Activated CD8-positive, alpha-beta memory T cell treated with anti-CD3 and anti-CD28 coated beads, Interleukin-2, amount 50 U/mL, for 48 hours (primary cell): ENCODE data around the gene MED12L.
"Not testable (repeated sequence)": the region's sequence is repeated elsewhere in the genome, so short reads cannot be mapped to it uniquely, and the experiment has no call there.

Experiments used
- DNase-seq: peaks from one replicate; pipeline ENCODE4 v3.0.0-alpha.2; 2020

Gene MED12L

DNA sequence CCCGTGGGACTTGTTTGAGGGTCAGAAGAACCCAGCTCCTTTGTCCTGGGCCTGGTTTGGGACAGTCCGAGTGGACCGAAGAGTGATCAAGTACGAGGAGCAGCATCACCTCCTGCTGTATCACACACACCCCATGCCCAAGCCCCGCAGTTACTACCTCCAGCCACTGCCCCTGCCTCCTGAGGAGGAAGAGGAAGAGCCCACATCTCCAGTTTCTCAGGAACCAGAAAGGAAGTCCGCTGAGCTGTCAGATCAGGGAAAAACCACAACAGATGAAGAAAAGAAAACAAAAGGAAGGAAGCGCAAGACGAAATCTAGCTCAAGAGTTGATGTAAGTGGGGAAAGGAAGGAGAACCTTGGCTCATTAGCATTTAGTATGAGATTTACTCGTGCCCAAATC lies 302.4 kb downstream of the MED12L start:
- no peak for DNase-seq

DNA sequence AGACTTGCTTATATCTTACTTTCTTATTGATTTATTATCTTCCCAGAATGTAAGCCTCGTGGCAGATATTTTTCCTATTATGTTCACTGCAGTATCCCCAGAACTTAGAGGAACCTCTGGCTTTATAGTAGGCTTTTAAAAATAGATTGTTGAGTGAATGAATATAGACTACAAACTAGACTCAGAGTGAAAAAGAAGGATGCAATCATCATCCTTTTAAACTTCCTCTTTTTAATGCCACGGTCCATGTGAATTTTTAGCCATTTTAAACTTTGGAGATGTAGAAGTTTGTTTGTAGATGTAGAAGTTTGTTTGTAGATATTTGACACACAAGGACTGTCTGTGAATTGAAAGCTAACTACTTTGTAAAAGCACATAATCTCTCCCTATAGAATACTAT lies 306.3 kb downstream of the MED12L start:
- DNase-seq, result no peak

DNA sequence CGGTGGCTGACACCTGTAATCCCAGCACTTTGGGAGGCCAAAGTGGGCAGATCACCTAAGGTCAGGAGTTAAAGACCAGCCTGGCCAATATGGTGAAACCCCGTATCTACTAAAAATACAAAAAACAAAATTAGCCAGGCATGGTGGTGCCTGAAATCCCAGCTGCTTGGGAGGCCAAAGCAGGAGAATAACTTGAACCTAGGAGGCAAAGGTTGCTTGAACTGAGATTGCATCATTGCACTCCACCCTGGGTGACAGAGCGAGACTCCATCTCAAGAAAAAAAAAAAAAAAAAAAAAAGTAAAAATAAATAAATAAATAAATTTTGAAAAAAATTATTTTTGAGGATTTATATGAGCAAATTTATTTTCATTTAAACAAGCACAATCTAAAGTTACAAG lies 306.7 kb downstream of the MED12L start:
- not testable (repeated sequence) for DNase-seq

DNA sequence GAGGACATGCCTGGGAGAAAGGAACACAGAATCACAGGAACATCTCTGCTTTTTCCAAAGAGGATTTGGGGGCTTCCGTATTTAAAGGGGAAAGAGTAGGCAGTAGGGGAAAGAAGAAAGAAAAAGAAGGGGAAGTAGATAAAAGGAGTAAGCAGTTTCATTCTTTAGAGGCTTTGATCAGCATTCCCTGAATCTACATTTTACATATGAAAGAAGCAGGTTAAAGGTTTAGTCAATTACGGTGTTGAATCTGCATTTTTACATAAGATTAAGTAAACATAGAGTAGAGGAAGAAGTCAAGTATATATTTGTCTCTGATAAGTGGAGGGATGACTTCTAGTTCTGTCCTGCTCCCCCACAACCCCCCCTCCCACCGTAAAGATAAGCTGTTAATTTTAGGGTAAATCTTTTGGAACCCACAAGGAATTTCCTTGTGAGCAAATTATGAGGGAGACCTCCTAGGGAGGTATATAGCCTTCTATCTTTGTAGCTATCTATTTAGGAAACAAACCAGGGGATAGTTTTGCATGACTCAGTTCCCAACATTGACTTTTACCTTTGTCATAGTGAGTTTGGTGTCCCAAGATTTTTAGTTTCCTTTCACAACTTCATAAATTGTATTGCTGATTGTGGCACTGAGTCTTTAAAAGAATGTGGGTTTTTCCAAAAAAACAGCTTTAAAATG lies 307.8 kb downstream of the MED12L start:
- no peak for DNase-seq

DNA sequence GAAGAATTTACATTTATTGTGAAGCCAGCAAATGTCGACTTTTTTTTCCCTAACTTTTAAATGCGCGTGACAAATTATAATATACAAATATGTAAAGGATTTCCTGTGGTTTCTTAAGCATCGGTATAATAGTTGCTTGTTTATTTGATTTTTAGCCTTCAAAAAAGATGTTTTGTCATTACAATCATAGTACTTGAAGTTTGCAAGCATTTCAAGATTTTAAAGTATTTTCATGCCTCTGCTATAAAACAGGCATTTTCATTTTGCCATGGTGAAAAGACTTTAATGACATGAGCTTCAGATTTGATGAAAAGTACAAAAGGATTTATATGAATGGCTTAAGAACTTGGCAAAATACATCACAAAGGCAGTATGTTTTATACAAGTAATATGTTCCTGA lies 308.5 kb downstream of the MED12L start:
- DNase-seq, result no peak

DNA sequence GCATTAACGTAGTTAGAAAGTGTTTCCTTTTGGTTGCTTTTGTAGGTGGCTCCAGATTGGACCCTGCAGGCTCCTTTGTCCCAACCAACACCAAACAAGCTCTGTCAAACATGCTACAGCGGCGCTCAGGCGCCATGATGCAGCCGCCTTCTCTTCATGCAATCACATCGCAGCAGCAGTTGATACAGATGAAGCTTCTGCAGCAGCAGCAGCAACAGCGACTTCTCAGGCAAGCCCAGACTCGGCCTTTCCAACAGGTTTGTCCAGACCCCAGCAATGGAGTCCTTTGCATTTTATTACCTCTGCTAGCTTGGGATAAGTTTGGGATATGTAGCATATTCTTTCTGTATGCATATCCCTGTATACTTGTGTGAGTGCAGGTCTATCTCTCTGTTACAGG lies 309.1 kb downstream of the MED12L start:
- DNase-seq, result no peak

DNA sequence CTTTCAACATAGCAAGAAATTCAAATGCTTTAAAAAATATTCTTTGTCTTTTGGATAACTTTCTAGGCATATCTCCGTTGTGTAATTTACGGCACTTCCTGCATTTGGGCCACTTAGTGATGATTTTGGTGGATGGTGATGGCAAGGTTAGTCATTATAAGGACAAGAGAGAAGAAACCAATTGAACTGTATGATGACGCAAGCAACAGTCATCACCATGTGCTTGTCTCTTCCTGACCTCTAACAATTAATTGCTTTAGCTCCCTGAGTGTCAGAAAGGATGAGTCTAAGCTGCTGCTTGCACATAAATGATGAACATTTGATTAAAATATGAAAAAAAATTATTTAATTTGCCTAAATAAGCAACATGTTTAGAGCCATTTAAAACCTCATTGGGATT lies 310.3 kb downstream of the MED12L start:
- no peak for DNase-seq

DNA sequence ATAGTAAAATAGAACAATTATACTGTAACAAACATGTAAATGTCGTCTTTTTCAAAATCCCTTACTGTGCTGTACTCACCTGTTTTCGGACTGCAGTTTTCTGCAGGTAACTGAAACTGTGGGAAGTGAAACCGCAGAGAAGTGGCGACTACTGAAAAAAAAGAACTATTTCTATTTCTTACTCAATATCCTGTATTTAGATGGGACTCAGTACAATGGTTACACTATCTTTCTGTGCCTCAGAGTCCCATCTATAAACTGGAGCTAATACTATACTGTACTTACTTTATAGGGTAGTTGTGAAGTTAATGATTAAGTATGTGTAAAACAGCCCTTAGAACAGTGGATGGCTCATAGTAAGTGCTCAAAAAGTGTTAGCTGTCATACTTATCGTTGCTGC lies 313.4 kb downstream of the MED12L start:
- DNase-seq, result no peak

DNA sequence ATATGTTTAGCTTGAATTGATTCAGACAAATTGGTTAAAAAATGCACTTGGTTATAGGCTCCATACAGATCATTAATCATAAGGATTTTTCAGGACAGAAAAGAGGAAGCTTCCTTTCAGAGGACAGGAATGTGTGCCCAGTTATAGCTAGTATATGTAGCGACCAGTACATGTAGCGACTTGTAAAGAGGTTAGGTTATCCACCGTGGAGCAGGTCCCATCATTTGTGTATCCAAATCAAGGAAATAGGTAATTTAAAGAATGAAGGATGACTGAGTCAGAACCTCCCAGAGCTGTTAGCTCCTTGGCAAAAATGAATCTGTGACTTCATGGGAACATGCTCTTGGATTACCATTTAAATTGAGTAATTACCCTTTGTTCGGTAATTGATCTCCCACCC lies 314.9 kb downstream of the MED12L start:
- DNase-seq, result no peak

DNA sequence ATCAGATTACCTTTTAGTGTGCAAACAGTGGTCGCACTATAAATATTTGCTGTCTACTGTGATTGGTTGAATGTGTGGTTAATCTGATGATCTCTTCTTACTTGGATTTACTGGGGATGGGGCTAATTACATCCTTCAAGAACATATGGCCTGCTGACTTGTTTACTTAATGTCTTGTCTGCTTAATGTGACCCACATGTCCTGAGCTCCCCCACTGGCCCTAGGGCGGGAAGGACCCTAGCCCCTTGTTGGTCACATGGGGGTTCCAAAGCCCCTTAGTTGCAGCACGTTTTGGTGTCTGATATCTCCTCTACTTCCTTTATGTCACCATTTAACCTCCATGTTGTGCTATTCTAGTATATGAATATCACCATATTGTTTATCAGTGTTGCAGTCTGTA lies 316.9 kb downstream of the MED12L start:
- no peak for DNase-seq

DNA sequence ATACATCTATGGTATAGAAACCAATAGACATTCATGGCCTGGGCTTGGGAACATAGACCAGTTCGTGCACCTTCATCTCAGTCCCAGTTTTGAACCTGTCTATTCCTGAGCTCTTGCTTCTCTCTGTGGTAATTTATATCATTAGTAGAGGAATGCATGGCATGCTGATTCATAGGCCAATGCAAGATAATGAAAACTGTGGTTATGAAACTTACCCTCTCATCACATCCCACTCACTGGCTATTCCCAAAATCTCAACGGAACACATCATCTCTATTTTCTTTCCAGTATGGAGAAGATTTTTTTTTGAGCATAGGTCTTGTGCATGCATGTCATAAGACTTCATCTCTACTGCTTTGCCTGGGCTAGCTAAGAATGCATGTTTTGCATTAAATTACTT lies 317.8 kb downstream of the MED12L start:
- DNase-seq, result no peak

DNA sequence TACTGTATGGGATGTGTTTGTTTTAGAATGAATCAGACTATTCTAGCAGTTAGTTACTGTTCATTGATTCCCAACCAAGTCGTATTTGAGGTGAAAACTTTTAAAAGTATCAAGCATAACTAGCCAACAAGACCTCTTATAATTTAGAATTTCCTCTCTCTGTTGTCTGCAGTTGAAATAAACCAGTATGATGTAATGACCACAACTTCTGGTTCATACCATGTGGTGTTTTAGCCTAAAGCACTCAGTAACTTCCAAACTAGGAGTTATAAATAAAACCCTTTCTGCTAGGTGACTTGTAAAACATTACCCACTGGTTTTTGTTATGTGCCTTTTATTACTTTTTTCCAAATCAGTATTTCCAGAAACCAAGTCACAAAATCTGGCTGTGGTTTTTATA lies 318.9 kb downstream of the MED12L start:
- DNase-seq, result no peak

DNA sequence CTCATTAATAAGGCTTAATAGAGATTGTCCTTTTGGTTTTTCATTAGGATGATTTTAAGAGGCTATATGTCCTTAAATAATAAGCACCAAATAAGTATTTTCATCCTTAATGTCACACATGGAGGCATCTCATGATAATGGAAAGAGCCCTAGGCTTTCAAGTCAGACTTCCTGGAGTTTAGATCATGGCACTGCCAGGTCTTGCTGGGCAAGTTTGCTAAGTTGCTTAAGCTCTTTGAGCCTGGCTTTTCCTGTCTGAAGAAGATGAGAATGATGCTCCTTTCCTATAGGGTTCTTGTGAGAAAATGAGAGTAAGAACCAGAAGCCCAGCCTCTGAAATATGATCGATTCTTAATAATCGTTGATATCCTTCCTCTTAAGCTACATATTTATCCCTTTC lies 322.5 kb downstream of the MED12L start:
- DNase-seq, result no peak

DNA sequence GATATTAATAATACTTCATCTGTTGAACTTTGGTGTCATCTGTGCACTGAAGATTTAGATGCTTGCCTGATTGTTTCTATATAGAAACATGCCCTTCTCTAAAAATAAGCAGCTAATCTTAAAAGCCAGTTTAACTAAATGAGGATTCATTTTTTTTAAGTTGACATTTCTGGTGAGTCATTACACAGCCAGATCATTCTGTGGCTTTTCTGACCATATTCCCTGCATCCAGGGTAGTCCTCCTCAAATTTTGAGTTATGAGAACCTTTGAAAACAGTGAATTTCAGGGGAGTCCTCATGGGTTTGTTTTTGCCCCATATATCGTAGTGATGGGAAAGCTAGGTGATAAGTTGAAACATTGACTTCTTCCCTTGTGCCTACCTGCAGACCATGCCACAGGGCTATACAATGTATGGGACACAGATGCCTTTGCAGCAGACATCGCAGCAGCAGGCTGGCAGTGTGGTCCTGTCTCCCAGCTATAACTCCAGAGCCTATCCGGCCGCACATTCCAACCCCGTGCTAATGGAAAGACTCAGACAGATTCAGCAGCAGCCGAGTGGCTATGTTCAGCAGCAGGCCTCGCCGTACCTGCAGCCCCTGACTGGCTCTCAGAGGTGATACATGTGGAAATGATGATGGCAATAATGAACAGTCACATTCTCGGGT lies 325.6 kb downstream of the MED12L start:
- no peak for DNase-seq

DNA sequence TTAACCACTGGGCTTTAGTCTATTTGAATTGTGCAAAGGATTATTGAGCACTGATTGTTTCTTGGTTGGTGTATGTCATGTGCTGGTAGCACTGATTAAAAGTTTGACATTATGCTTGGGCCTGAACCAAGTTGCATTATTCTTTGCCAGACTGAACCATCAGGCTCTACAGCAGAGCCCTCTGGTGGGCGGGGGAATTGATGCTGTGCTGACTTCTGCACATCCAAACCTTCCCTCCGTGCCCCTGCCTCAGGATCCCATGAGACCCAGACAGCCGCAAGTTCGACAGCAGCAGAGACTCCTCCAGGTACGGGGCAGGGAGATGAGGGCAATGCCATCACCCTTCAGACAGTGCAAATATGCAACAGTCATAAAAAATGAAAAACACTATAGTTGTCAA lies 327.5 kb downstream of the MED12L start:
- DNase-seq, result no peak

DNA sequence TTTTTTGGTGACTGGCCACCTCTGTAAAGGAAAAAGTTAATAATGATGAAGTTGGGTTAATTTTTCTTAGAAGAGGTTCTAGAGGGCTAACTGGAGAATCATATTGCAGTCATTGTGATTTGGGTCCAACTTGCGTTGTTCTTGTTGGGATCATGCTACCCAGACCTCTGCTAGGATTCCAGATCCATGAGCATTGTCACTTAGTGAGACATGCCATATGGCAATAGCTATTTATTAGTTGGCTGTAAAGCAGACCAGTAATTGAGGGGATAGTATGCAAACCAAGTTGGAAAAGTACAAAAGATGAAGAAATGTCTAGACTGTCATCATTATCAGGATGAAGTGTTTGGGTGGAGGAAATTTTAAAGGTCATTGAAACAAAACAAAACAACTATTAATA lies 329.8 kb downstream of the MED12L start:
- DNase-seq, result no peak

DNA sequence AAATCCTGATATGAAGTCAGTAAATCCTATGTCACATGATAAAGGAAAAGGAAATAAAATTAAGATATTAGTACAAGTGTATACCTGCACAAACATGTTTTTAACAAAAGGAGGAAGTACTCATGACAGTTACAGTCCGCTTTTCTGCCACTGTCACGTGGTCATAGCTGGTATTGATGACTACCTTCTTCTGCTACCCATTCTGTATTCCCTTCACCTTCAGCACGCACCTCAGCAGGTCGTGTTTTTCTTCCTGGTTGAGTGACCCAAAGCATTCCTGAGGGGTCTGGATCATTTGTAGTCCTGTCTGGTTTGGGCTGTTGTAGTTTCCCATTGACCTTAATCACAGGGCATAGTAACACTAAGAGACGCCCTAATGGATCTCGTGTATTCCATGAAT lies 334.3 kb downstream of the MED12L start:
- no peak for DNase-seq

DNA sequence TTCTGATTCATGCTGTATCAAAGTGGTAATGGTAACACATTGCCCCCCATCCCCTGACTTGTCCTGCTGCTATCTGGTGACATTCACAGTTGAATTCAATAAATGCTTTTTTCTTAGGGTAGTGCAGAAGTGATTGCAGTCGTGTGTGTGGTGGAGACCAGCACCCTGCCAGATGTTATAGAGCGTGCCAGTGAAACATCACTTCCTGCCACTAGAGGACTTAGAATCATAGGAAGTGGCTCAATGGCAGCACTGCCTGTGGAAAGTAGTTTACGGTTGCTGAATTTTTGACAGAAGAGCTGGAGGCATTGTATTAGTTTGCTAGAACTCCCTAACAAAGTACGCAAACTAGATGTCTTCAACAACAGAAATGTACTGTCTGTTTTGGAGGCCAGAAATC lies 336.5 kb downstream of the MED12L start:
- DNase-seq, result no peak

DNA sequence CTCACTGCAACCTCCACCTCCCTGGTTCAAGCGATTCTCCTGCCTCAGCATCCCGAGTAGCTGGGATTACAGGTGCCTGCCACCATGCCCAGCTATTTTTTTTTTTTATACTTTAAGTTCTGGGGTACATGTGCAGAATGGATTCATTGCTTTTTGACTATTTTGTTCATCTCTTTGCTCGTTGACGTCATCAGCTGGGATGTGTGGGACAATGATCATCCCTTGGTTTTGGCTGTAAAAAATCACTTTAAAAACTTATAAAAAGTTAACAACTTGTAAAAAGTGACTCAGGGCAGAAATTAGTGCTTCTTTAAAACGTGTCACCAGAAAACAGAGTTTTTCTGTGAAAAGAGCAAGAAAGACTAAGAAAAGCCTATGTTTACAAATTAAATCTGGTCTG lies 337.6 kb downstream of the MED12L start:
- no peak for DNase-seq

DNA sequence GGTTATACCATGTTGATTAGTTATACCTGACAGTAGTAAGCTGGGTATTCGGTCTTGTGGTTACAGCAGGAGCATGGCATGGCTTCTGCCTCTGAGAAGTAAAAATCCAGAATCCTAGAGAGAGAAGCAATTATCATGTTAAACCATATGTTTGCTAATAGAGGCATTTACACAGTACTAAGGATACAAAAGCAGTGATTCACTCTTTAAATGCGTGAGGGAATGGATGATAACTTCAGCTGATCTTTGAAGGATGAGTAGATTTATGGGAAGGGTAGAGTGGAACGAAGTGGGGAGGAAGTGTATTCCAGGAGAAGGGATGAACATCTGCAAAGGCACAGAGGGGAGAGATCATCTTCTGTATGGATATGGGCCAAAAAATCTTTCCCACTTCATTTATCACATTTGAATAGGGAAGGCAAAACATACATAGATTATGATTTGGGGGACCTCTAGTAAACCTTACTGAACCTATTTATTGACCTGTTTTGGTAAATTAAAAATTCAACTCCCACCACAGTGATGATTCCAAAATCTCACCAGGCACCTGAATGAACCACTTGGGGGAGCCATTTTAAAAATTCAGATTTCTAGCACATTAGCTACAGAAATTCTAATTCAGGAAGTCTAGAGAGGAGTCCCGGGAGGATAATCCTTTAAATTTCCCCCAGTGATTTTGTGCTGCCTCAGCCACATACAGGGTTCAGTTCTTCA lies 340.3 kb downstream of the MED12L start:
- no peak for DNase-seq

DNA sequence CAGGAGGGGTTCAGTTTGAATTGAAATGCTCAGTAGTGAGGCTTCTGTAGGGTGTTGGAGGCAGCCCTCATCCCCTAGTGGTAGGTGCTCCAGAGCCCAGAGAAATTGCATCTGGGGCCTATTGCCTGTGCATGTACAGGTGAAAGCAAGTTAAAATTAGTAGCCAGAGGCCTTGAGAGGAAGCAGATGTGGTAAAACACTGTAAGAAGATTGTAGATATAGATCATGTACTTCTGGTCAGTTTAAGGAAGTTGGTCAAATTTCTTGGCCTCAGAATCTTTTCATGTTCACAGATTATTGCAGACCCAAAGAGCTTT lies 340.8 kb downstream of the MED12L start:
- no peak for DNase-seq

DNA sequence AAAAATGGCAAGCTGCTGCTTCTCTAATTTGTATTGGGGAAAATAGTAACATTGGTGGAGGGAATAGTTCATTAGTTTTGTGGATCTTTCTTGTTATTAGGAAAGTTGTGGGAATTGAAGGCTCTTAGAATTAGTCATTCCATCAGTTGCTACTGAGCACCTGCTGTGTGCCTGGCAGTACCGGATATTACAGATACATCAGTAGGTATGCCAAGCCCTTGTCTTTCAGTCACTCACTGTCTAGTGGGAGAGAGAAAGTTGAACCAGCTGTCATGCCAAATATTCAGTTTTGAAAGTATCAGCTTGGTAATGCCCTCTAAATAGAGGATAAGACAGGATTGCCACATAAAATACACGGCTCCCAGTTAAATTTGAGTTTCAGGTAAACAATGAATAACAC lies 342.9 kb downstream of the MED12L start:
- DNase-seq, result no peak

DNA sequence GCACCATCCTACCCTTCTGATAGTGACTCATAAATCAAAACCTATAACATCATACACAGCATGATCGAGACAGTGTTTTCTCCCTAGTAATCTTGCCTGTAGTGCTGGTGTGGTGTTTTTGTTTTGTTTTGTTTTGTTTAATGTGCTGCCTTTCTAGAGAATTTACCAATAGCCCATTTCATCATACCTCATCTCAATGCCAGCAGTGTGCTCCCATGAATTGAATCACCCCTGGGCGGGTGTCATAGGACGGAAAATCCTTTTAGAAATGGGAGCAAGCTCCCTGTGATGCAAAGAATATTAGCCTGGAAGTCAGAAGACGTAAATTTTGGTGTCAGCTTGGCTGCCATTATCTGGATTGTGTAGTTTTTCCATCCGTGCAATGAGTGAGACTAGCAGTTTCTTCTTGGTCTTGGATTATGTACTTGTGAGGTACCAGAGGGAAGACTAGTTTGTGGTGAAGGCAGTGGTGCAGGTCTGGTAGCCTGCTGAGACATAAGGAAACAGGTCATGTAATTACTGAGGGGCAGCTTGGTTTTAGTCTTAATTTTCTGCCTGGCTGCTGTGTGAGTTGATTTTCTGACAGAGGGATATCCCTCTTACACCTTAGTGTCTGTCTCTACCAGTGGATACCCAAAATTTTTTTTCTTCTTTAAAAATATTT lies 345.5 kb downstream of the MED12L start:
- no peak for DNase-seq

DNA sequence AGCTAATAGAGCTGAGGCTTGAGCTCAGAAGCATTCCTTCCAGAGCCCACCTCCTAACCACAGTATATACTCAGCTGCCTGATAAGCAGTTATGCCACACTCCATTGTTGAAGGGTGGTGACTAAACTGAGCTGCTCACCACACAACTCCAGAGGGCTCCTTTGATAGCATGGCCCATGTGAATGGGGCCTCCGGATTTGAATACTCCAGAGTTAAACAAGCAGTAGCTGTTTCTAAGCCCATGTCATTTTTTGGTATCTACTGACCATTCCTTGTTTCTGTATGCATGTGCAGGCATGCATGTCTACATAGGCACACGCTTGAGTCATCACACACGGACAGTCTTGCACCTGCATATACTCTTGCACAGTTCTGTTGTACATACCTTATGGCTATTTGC lies 346.5 kb downstream of the MED12L start:
- DNase-seq, result no peak
